Endothelial cell of umbilical vein (primary cell): ENCODE measurements around the gene JAKMIP1. TPM values are rescaled to one million over a fixed set of nuclear protein-coding genes. Genes with fewer than 3 reads are reported as not detected.

ENCODE experiments used
- BruUV-seq: library from RNA; stranded (reverse); fragments of 400-500 nt; replicated peaks from 2 replicates; lab custom pipeline; 2021; lab: Mats Ljungman, UMichigan
- CTCF ChIA-PET: fragments of 300-600, 350-600 bp; sonication (Branson Sonifier 250); formaldehyde crosslinking; loops from one replicate; lab custom pipeline; 2021; ENCODE audit warnings: antibody characterized with exemption, inconsistent platforms; lab: Charles Lee
- POLR2A ChIA-PET: fragments of 300-600, 350-600 bp; sonication (Branson Sonifier 250); formaldehyde crosslinking; loops from one replicate; lab custom pipeline; 2021; ENCODE audit warnings: antibody characterized with exemption, inconsistent platforms; lab: Charles Lee
- DNase-seq: peaks from one replicate; pipeline ENCODE4 v3.0.0-alpha.2; 2011; ENCODE audit warnings: low read depth, low spot score
- FAIRE-seq: peaks from 2 replicates; lab custom pipeline; 2011; peaks lifted over from hg19 to GRCh38; lab: Jason Lieb, UNC
- H2AFZ ChIP-seq: 2 replicates; pipeline ENCODE4 v1.6.0; 2012; ENCODE audit warnings: low read depth, low read length, control low read depth, inconsistent platforms
- H3K27ac ChIP-seq: 2 replicates; pipeline ENCODE4 v1.5.1; 2011; ENCODE audit warnings: low read depth, mild to moderate bottlenecking, control low read depth, low read length, moderate library complexity; ENCODE audit not compliant: insufficient read depth
- H3K27me3 ChIP-seq, 2 experiments: 2 replicates each; pipeline versions ENCODE4 v1.6.0 to v1.6.1; 2011; ENCODE audit warnings: low read length in 2 of 2, mixed read lengths in 1 of 2; ENCODE audit not compliant: control insufficient read depth in 2 of 2, insufficient read depth in 2 of 2
- H3K36me3 ChIP-seq, 2 experiments: 2 replicates in 1 of 2; 3 replicates in 1 of 2; pipeline ENCODE4 v1.5.1; 2011; ENCODE audit warnings: low read length in 2 of 2, mild to moderate bottlenecking in 1 of 2, moderate library complexity in 1 of 2; ENCODE audit not compliant: control insufficient read depth in 2 of 2, insufficient read depth in 2 of 2; ENCODE audit errors: extremely low read depth in 1 of 2
- H3K4me1 ChIP-seq: 3 replicates; pipeline ENCODE4 v1.5.1; 2011; ENCODE audit warnings: mild to moderate bottlenecking, low read length; ENCODE audit not compliant: control insufficient read depth, insufficient read depth; ENCODE audit errors: extremely low read depth
- H3K4me2 ChIP-seq: 2 replicates; pipeline ENCODE4 v1.6.1; 2011; ENCODE audit warnings: low read length, control low read depth, mixed read lengths; ENCODE audit not compliant: insufficient read depth
- H3K4me3 ChIP-seq, 3 experiments: fragments of 200-600 bp in 1 of 3; sonication (generic), shearing (Covaris generic) in 1 of 3; replicated peaks in 1 of 3; 2 replicates each; pipeline ENCODE4 v1.5.1; 2011 to 2016; ENCODE audit warnings: control low read depth in 3 of 3, low read length in 3 of 3, mild to moderate bottlenecking in 2 of 3, inconsistent platforms in 1 of 3, low read depth in 1 of 3, moderate library complexity in 1 of 3; ENCODE audit not compliant: insufficient read depth in 1 of 3
- H3K79me2 ChIP-seq: 2 replicates; pipeline ENCODE4 v1.6.0; 2012; ENCODE audit warnings: low read length, inconsistent platforms; ENCODE audit not compliant: control insufficient read depth, insufficient read depth
- H3K9ac ChIP-seq: replicated peaks from 2 replicates; pipeline ENCODE3; 2011; ENCODE audit warnings: low read length, control low read depth; ENCODE audit not compliant: insufficient read depth; ENCODE audit errors: extremely low read depth
- H3K9me1 ChIP-seq: replicated peaks from 3 replicates; pipeline ENCODE4 v1.6.0; 2011; ENCODE audit warnings: mild to moderate bottlenecking, low read length; ENCODE audit not compliant: control insufficient read depth, insufficient read depth; ENCODE audit errors: extremely low read depth
- H3K9me3 ChIP-seq: replicated peaks from 2 replicates; pipeline ENCODE4 v1.5.1; 2012; ENCODE audit warnings: low read length, inconsistent platforms; ENCODE audit not compliant: control insufficient read depth, insufficient read depth
- H4K20me1 ChIP-seq: replicated peaks from 2 replicates; pipeline ENCODE3; 2011; ENCODE audit warnings: mild to moderate bottlenecking, low read length; ENCODE audit not compliant: control insufficient read depth, insufficient read depth; ENCODE audit errors: extremely low read depth
- EZH2 ChIP-seq: IDR thresholded peaks from 2 replicates; pipeline ENCODE4 v1.6.1; 2012; ENCODE audit warnings: borderline replicate concordance, low read depth, mild to moderate bottlenecking, moderate library complexity, low read length, inconsistent platforms; ENCODE audit not compliant: severe bottlenecking
- FOS ChIP-seq: IDR thresholded peaks from 2 replicates; pipeline ENCODE4 v1.6.1; 2011; ENCODE audit warnings: mild to moderate bottlenecking, low read length, moderate library complexity, borderline replicate concordance; ENCODE audit not compliant: insufficient read depth
- GATA2 ChIP-seq: IDR thresholded peaks from 2 replicates; pipeline ENCODE4 v1.7.0; 2011; ENCODE audit warnings: low read depth, mild to moderate bottlenecking, moderate library complexity, mixed read lengths, low read length; ENCODE audit not compliant: insufficient read length, insufficient read depth
- JUN ChIP-seq: IDR thresholded peaks from 2 replicates; pipeline ENCODE4 v1.6.1; 2011; ENCODE audit warnings: borderline replicate concordance, low read depth; ENCODE audit not compliant: insufficient read length, insufficient read depth
- MAX ChIP-seq: IDR thresholded peaks from 2 replicates; pipeline ENCODE4 v1.6.1; 2011; ENCODE audit not compliant: insufficient read depth, insufficient read length
- MYC ChIP-seq: IDR thresholded peaks from one replicate; pipeline ENCODE4 v1.6.1; 2011; ENCODE audit warnings: mild to moderate bottlenecking, low read depth, low read length
- POLR2A ChIP-seq: IDR thresholded peaks from 2 replicates; pipeline ENCODE4 v1.6.1; 2012; ENCODE audit warnings: low read depth, mild to moderate bottlenecking, control low read depth, low read length
- POLR2AphosphoS5 ChIP-seq: IDR thresholded peaks from 2 replicates; pipeline ENCODE4 v1.6.1; 2012; ENCODE audit warnings: low read depth, mild to moderate bottlenecking, control low read depth, low read length, moderate library complexity; ENCODE audit not compliant: insufficient read depth
- dilution Hi-C: fragments of 300-500 bp; cut with MboI; formaldehyde crosslinking; loops from one replicate; pipeline ENCODE4 v1.15.0; 2019; ENCODE audit warnings: low sequenced_read_pairs; ENCODE audit not compliant: extremely low pct_ligation_motif_present
- intact Hi-C: fragments of 100-400 bp; cut with micrococcal nuclease; formaldehyde crosslinking; loops from one replicate; pipeline ENCODE4 v1.10.0; 2022
- polyA plus RNA-seq, 4 experiments: library from polyadenylated mRNA; depleted of rRNA in 3 of 4; stranded (reverse) in 3 of 4; unstranded in 1 of 4; fragments of >200 nt; gene quantifications; 2 replicates each; pipeline versions ENCODE4 v1.2.1 to v1.2.3, GENCODE V29; 2011 to 2012; ENCODE audit warnings: missing spikeins in 1 of 4
- total RNA-seq: library from RNA; stranded (reverse); gene quantifications from 2 replicates; pipeline ENCODE4 v1.2.3, GENCODE V29; 2021

The JAKMIP1 gene
- total and polyA plus RNA-seq, 2 donors (not counting 3 experiments of a cell fraction or from before 2014, with no cell fraction given) = not detected

- BruUV-seq = no TSS peak
- H3K4me3 ChIP-seq = no peak overlapping the region
- H3K79me2 ChIP-seq = no peaks in the 10 kb centered on the region
- dilution Hi-C loops (no loop called here), intact Hi-C loops (no loop called here)
- POLR2A ChIA-PET = no interaction called here
- no peaks in the 10 kb centered on the region for H3K4me1 ChIP-seq
- no peak overlapping the region for H3K4me2 ChIP-seq
- H3K9me1 ChIP-seq = no peaks in the 10 kb centered on the region
- H3K27ac ChIP-seq = no peak overlapping the region
- TF ChIP-seq EZH2 = no peak
- TF ChIP-seq POLR2AphosphoS5 = no peak
- TF ChIP-seq GATA2 = no peak
- no peak for TF ChIP-seq MYC
- no peak for TF ChIP-seq MAX
- no peak for TF ChIP-seq POLR2A
- TF ChIP-seq FOS = no peak
- no peak for TF ChIP-seq JUN
- DNase-seq = no peak
- no peak overlapping the region for H2AFZ ChIP-seq
- CTCF ChIA-PET = no interaction called here
- H4K20me1 ChIP-seq = no peaks in the 10 kb centered on the region
- no peak overlapping the region for H3K9ac ChIP-seq
- H3K9me3 ChIP-seq = no peaks in the 10 kb centered on the region
- no peaks in the 10 kb centered on the region for H3K27me3 ChIP-seq
- FAIRE-seq = no peak
- no peaks in the 10 kb centered on the region for H3K36me3 ChIP-seq
Measured at GRCh38 chr4:6105311-6105911, 94.9 kb downstream of the JAKMIP1 start.
